NCI-H146 treated with DMSO at 0.1 percent for 48 hours (cell line): ENCODE data around the gene MTHFD1.

Experiments used
- DNase-seq: peaks from one replicate; lab custom pipeline; 2025; ENCODE audit not compliant: unreplicated experiment; lab: John Stamatoyannopoulos, UW

The MTHFD1 gene

GRCh38 chr14:64405295-64405694, 17.1 kb downstream of the MTHFD1 start:
- no peak for DNase-seq

GRCh38 chr14:64407329-64407728, 19.2 kb downstream of the MTHFD1 start:
- DNase-seq: no peak

- no peak for DNase-seq
Measured at GRCh38 chr14:64409126-64409920, 21.2 kb downstream of the MTHFD1 start.

- peak; percentile 11 for DNase-seq
Measured at GRCh38 chr14:64410084-64410774, 22.1 kb downstream of the MTHFD1 start.

GRCh38 chr14:64411001-64411400, 22.8 kb downstream of the MTHFD1 start:
- no peak for DNase-seq

- no peak for DNase-seq
Measured at GRCh38 chr14:64412237-64412636, 24.1 kb downstream of the MTHFD1 start.

GRCh38 chr14:64416348-64416932, 28.3 kb downstream of the MTHFD1 start:
- DNase-seq: no peak

GRCh38 chr14:64417055-64417770, 29.1 kb downstream of the MTHFD1 start:
- no peak for DNase-seq

- DNase-seq: no peak
Measured at GRCh38 chr14:64417771-64418125, 29.6 kb downstream of the MTHFD1 start.

- DNase-seq: no peak
Measured at GRCh38 chr14:64419003-64419402, 30.9 kb downstream of the MTHFD1 start.

GRCh38 chr14:64421166-64421565, 33.0 kb downstream of the MTHFD1 start:
- no peak for DNase-seq

GRCh38 chr14:64422005-64422404, 33.9 kb downstream of the MTHFD1 start:
- no peak for DNase-seq

- DNase-seq: no peak
Measured at GRCh38 chr14:64422756-64423155, 34.6 kb downstream of the MTHFD1 start.

- DNase-seq: no peak
Measured at GRCh38 chr14:64423987-64424386, 35.8 kb downstream of the MTHFD1 start.

GRCh38 chr14:64434528-64434927, 46.4 kb downstream of the MTHFD1 start:
- no peak for DNase-seq

- DNase-seq: no peak
Measured at GRCh38 chr14:64438181-64438841, 50.2 kb downstream of the MTHFD1 start.

- no peak for DNase-seq
Measured at GRCh38 chr14:64439141-64439540, 51.0 kb downstream of the MTHFD1 start.

- DNase-seq: no peak
Measured at GRCh38 chr14:64440494-64440893, 52.3 kb downstream of the MTHFD1 start.

- no peak for DNase-seq
Measured at GRCh38 chr14:64442300-64442988, 54.3 kb downstream of the MTHFD1 start.

- DNase-seq: no peak
Measured at GRCh38 chr14:64444140-64444539, 56.0 kb downstream of the MTHFD1 start.
